K562 (cell line): ENCODE measurements around the gene UQCR11. TPM values are rescaled to one million over a fixed set of nuclear protein-coding genes. Genes with fewer than 3 reads are reported as not detected.
A peak's percentile ranks its signal among the peaks of the same experiment; 100 is the strongest.

Experiments used
- ADNP ChIP-seq: fragments of 200-800 bp; sonication (Bioruptor generic); IDR thresholded peaks from 2 replicates; pipeline ENCODE4 v1.6.1; 2016; ENCODE audit warnings: missing genetic modification characterization, missing compliant biosample characterization
- ARNT ChIP-seq, 2 experiments: fragments of 450-650 bp; IDR thresholded peaks; 2 replicates each; pipeline ENCODE4 v1.6.1; 2016; ENCODE audit warnings: mild to moderate bottlenecking in 1 of 2
- IRF2 ChIP-seq: sonication (generic); formaldehyde crosslinking; IDR thresholded peaks from 2 replicates; pipeline ENCODE4 v1.8.1; 2022; ENCODE audit warnings: mild to moderate bottlenecking, missing genetic modification reagents
- MYC ChIP-seq, 2 experiments: fragments of 250-450 bp in 1 of 2; sonication (Bioruptor Pico) in 1 of 2; IDR thresholded peaks; 2 replicates each; pipeline versions ENCODE4 v1.5.1 to v1.6.1; 2012 to 2021; ENCODE audit warnings: low read depth in 2 of 2, borderline replicate concordance in 1 of 2, improper control_type of control experiment in 1 of 2, low read length in 1 of 2, mild to moderate bottlenecking in 1 of 2, moderate library complexity in 1 of 2
- NFATC3 ChIP-seq: fragments of 450-650 bp; IDR thresholded peaks from 2 replicates; pipeline ENCODE4 v1.6.1; 2017; ENCODE audit warnings: mild to moderate bottlenecking
- PHF8 ChIP-seq: fragments of 200-600 bp; sonication (generic); IDR thresholded peaks from 2 replicates; pipeline ENCODE4 v1.6.1; 2012; ENCODE audit warnings: mixed run types, mild to moderate bottlenecking, inconsistent platforms, low read length, moderate library complexity, borderline replicate concordance
- POLR2A ChIP-seq: fragments of 450-650 bp; conservative IDR thresholded peaks from 2 replicates; pipeline ENCODE4 v1.6.1; 2016
- RBBP5 ChIP-seq: fragments of 200-600 bp; sonication (generic); IDR thresholded peaks from 2 replicates; pipeline ENCODE4 v1.6.1; 2012; ENCODE audit warnings: borderline replicate concordance, mild to moderate bottlenecking, low read length, control low read depth, inconsistent platforms; ENCODE audit not compliant: insufficient read depth, poor library complexity, severe bottlenecking
- SMARCC2 ChIP-seq: fragments of 450-650 bp; IDR thresholded peaks from 2 replicates; pipeline ENCODE4 v1.6.1; 2017; ENCODE audit warnings: antibody characterized with exemption, moderate library complexity, mild to moderate bottlenecking, low read depth
- TARDBP ChIP-seq: fragments of 450-650 bp; IDR thresholded peaks from 2 replicates; pipeline ENCODE4 v1.6.1; 2016
- TSC22D4 ChIP-seq: fragments of 450-650 bp; IDR thresholded peaks from 2 replicates; pipeline ENCODE4 v1.6.1; 2016; ENCODE audit warnings: missing genetic modification characterization, missing biosample characterization, control low read depth
- ZBTB7A ChIP-seq: IDR thresholded peaks from 2 replicates; pipeline ENCODE4 v1.6.1; 2011; ENCODE audit warnings: low read depth, mild to moderate bottlenecking, low read length, moderate library complexity, borderline replicate concordance; ENCODE audit not compliant: control insufficient read depth
- ZNF699 ChIP-seq: fragments of 250-450 bp; sonication (Bioruptor Pico); IDR thresholded peaks from 2 replicates; pipeline ENCODE4 v1.8.0; 2021; ENCODE audit warnings: mild to moderate bottlenecking, moderate library complexity; ENCODE audit not compliant: insufficient replicate concordance
- polyA plus RNA-seq, 8 experiments: library from polyadenylated mRNA; depleted of rRNA in 4 of 8; stranded (reverse) in 5 of 8; unstranded in 3 of 8; fragments of >200 nt; fragmentation: Nextera tagmentation in 2 of 8; fragmentation: Illumina TruSeq in 1 of 8; extraction: Ambion mirVana in 2 of 8; extraction: Trizol in 1 of 8; gene quantifications; 2 replicates each; pipeline versions ENCODE4 v1.2.1 to v1.2.3, GENCODE V29; 2011 to 2014; ENCODE audit warnings: inconsistent platforms in 1 of 8, missing spikeins in 1 of 8
- total RNA-seq, 7 experiments: library from RNA; depleted of rRNA in 6 of 7; stranded (reverse); fragments of >200 nt in 6 of 7; fragmentation: Illumina TruSeq in 2 of 7; extraction: Trizol in 2 of 7; gene quantifications; 2 replicates each; pipeline versions ENCODE4 v1.2.1 to v1.2.3, GENCODE V29; 2011 to 2021; ENCODE audit warnings: low replicate concordance in 1 of 7
- TF ChIP-seq, protein P1 (sequence below), 2 experiments: fragments of 450-650 bp; formaldehyde crosslinking in 1 of 2; IDR thresholded peaks; 2 replicates each; pipeline versions ENCODE4 v1.4.0 to v1.6.1; 2014 to 2020; ENCODE audit warnings: mild to moderate bottlenecking in 2 of 2, borderline replicate concordance in 1 of 2, low read depth in 1 of 2
- TF ChIP-seq, protein P2 (sequence below), 2 experiments: IDR thresholded peaks; 2 replicates each; pipeline ENCODE4 v1.6.1; 2012; ENCODE audit warnings: improper control_type of control experiment in 2 of 2, low read depth in 2 of 2, low read length in 2 of 2, borderline replicate concordance in 1 of 2
- TF ChIP-seq, protein P3 (sequence below): sonication (generic); formaldehyde crosslinking; IDR thresholded peaks from 2 replicates; pipeline ENCODE4 v1.8.0; 2022; ENCODE audit warnings: missing genetic modification reagents, mild to moderate bottlenecking, borderline replicate concordance

The UQCR11 gene
- total and polyA plus RNA-seq, 9 of the 15 experiments (the other 6 are each of a cell fraction or from before 2014, with no cell fraction given) = 57.6 to 394 (median 259) TPM

DNA sequence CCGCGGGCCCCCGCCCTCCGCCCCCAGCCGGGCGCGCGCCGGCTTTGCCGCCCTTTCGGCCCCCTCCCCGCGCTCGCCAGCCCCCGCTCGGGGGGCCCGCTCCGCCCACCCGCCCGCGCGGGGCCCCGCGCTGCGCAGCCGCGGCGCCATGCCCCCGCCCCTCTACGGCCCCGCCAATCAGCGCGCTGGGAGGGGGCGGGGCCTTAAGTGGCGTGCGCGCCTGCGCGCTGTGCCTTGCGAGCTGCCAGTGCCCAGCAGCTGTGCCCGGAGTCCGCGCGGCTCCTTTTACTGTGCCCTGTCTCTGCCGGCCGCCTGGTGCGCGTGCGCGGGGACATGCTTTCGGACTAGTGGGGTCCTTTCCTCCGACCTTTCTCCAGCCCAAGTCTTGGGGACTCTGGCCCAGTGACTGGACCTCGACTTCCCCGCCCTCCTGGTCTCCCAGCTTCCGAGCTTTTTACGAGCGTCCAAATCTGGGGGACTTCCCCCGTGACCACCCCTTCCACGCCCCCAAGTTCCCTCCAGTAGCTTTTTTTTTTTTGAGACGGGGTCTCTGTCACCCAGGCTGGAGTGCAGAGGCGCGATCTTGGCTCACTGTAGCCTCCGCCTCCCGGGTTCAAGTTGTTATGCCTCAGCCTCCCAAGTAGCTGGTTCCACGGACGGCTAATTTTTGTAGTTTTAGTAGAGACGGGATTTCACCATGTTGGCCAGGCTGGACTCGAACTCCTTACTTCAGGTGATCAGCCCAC is 12.3 kb downstream of the UQCR11 start, which contains the start of gene MBD3 (continued):
- TF ChIP-seq SMARCC2 (no peak), MYC (IDR thresholded peaks at IDR 0.05; ENCODE audit: low read depth, low read length) (no peak), MYC (CRISPR knock-in tag; IDR thresholded peaks at IDR 0.05; ENCODE audit: borderline replicate concordance, low read depth) (no peak), ADNP (no peak), PHF8 (peak; percentile 67; the same call in 1 of the 2 replicates), ZNF699 (CRISPR knock-in tag) (no peak), IRF2 (CRISPR knock-in tag) (no peak), NFATC3 (no peak), RBBP5 (peak; percentile 7), TARDBP (no peak), ZBTB7A (peak; percentile 97), TSC22D4 (no peak), POLR2A (peak; percentile 73), ARNT (IDR thresholded peaks at IDR 0.05) (no peak)
- TF ChIP-seq, protein P1, sequence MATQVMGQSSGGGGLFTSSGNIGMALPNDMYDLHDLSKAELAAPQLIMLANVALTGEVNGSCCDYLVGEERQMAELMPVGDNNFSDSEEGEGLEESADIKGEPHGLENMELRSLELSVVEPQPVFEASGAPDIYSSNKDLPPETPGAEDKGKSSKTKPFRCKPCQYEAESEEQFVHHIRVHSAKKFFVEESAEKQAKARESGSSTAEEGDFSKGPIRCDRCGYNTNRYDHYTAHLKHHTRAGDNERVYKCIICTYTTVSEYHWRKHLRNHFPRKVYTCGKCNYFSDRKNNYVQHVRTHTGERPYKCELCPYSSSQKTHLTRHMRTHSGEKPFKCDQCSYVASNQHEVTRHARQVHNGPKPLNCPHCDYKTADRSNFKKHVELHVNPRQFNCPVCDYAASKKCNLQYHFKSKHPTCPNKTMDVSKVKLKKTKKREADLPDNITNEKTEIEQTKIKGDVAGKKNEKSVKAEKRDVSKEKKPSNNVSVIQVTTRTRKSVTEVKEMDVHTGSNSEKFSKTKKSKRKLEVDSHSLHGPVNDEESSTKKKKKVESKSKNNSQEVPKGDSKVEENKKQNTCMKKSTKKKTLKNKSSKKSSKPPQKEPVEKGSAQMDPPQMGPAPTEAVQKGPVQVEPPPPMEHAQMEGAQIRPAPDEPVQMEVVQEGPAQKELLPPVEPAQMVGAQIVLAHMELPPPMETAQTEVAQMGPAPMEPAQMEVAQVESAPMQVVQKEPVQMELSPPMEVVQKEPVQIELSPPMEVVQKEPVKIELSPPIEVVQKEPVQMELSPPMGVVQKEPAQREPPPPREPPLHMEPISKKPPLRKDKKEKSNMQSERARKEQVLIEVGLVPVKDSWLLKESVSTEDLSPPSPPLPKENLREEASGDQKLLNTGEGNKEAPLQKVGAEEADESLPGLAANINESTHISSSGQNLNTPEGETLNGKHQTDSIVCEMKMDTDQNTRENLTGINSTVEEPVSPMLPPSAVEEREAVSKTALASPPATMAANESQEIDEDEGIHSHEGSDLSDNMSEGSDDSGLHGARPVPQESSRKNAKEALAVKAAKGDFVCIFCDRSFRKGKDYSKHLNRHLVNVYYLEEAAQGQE (IDR thresholded peaks at IDR 0.05; ENCODE audit: borderline replicate concordance) = no peak
- TF ChIP-seq, protein P1 (CRISPR knock-in tag; IDR thresholded peaks at IDR 0.05; ENCODE audit: low read depth) = no peak
- TF ChIP-seq, protein P2, sequence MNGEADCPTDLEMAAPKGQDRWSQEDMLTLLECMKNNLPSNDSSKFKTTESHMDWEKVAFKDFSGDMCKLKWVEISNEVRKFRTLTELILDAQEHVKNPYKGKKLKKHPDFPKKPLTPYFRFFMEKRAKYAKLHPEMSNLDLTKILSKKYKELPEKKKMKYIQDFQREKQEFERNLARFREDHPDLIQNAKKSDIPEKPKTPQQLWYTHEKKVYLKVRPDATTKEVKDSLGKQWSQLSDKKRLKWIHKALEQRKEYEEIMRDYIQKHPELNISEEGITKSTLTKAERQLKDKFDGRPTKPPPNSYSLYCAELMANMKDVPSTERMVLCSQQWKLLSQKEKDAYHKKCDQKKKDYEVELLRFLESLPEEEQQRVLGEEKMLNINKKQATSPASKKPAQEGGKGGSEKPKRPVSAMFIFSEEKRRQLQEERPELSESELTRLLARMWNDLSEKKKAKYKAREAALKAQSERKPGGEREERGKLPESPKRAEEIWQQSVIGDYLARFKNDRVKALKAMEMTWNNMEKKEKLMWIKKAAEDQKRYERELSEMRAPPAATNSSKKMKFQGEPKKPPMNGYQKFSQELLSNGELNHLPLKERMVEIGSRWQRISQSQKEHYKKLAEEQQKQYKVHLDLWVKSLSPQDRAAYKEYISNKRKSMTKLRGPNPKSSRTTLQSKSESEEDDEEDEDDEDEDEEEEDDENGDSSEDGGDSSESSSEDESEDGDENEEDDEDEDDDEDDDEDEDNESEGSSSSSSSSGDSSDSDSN (IDR thresholded peaks at IDR 0.05; ENCODE audit: borderline replicate concordance in 1 of 2, low read depth in 2 of 2, low read length in 2 of 2) = no peak
- TF ChIP-seq, protein P3, sequence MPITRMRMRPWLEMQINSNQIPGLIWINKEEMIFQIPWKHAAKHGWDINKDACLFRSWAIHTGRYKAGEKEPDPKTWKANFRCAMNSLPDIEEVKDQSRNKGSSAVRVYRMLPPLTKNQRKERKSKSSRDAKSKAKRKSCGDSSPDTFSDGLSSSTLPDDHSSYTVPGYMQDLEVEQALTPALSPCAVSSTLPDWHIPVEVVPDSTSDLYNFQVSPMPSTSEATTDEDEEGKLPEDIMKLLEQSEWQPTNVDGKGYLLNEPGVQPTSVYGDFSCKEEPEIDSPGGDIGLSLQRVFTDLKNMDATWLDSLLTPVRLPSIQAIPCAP (CRISPR knock-in tag) = no peak
